Stimulated activated CD4-positive, alpha-beta T cell treated with anti-CD3 and anti-CD28 coated beads, Interleukin-12 subunit alpha, Interleukin-12 subunit beta, amount 100 ng/mL, for 4 hours (primary cell): ENCODE results near the gene RIOX2.
"Not testable (repeated sequence)": the region's sequence is repeated elsewhere in the genome, so short reads cannot be mapped to it uniquely, and the experiment has no call there.

Source experiments
- DNase-seq: peaks from one replicate; pipeline ENCODE4 v3.0.0-alpha.2; 2020

The RIOX2 gene

DNA sequence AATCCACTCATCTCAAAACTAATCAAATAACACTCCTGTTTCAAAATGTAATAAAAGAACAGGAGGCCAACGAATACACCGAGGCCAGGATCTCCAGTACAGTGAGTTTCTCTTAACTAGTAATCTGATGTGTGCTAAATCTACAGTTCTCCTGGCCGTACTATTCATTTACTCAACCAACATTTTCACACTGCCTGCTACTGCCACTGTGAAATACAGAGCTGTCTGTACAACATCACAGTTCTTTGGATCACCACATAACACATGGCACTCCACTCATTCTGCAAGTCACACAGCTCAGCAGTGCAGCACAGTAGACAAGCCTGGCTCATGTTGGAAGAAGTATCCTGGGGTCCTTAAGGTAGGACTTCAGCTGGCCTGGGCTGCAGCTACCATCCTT is 21.9 kb downstream of the RIOX2 start:
- DNase-seq = no peak

DNA sequence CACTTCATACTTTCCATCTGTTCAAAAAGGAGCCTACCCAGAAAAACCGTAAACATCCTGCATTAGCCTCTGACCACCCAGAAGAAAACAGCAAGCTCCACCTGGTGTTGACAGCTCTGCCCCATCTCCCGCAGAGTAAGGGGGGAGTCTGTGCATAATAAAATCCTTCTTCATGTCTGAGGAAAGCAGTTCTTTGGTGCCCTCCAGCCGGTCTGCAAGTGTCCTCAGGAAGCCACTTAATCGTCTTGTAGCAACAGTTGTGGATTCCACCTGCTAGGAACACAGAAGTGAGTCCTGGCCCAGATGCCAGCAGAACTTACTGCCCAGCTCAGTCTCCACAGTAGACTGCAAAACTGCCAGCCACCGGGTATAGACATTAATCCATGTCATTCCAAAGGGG is 22.5 kb downstream of the RIOX2 start:
- DNase-seq = no peak

DNA sequence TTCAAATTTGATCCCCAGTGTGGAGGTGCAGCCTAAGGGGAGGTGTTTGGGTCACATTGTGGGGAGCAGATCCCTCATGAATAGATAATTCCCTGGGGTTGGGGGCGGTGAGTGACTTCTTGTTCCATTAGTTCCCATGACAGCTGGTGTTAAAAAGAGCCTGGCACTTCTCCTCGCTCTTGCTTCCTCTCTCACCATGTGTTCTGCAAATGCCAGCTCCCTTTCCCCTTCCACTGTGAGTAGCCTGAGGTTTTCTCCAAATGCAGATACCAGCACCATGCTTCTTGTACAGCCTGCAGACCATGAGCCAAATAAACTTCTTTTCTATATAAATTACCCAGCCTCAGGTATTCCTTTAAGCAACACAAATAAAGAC is 23.1 kb downstream of the RIOX2 start:
- no peak for DNase-seq

- no peak for DNase-seq
Observed at GRCh38 chr3:97948351-97949109, 23.7 kb downstream of the RIOX2 start.

GRCh38 chr3:97942801-97943546 is 29.3 kb downstream of the RIOX2 start:
- DNase-seq = no peak

DNA sequence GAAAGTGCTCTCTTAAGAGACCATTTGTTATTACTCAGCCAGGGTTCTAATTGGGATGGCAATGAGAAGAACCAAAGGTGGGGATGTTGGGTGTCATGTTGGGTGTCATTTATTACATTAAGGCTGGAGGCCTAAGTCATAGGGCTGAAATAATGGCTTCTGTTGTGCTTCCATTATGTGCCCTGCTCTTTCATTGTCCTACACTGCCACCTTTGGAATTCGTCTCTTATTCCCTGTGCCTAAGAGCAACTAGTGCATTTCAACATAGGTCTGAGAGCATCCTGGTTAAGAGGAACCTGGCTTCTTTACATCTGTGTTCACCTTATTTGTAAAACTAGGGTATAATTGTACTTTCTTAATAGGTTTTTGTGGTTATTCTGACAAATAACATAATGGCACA is 32.2 kb downstream of the RIOX2 start:
- no peak for DNase-seq

- no peak for DNase-seq
Observed at GRCh38 chr3:97939401-97939800, 32.8 kb downstream of the RIOX2 start.

- DNase-seq = no peak
Observed at GRCh38 chr3:97938444-97938843, 33.8 kb downstream of the RIOX2 start.

GRCh38 chr3:97937205-97937604 is 35.0 kb downstream of the RIOX2 start:
- no peak for DNase-seq

DNA sequence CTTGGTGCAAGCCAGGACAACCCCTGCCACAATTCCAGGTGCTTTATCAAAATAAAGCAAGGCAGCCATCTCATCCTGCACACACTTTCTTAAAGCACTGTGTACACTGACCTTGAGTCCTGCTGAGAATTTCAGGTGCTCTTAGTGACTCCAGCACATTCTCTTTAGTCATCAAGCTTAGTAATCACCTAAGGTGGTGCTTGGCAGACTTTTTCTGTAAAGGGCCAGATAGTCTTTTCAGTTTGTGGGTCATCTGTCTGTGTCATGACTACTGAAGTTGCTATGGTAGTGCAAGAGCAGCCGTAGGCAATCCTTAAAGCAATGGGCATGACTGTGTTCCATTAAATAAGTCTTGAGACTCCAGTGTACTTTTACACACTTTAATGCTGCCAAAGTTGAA is 36.4 kb downstream of the RIOX2 start:
- no peak for DNase-seq

- no peak for DNase-seq
Observed at GRCh38 chr3:97934980-97935695, 37.1 kb downstream of the RIOX2 start.

GRCh38 chr3:97932387-97932801 is 39.8 kb downstream of the RIOX2 start:
- DNase-seq = no peak

- no peak for DNase-seq
Observed at GRCh38 chr3:97931218-97931617, 41.0 kb downstream of the RIOX2 start.

GRCh38 chr3:97930018-97930417 is 42.2 kb downstream of the RIOX2 start:
- DNase-seq = no peak

GRCh38 chr3:97928986-97929385 is 43.2 kb downstream of the RIOX2 start:
- DNase-seq = no peak

DNA sequence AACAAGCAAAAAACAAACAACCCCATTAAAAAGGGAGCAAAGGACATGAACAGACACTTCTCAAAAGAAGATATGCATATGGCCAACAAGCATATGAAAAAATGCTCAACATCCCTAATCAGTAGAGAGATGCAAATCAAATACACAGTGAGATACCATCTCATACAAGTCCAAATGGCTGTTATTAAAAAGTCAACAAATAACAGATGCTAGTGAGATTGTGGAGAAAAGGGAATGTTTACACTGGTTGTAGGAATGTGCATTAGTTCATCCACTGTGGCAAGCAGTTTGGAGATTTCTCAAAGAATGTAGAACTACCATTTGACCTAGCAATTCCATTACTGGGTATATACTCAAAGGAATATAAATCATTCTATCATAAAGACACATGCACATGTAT is 44.5 kb downstream of the RIOX2 start:
- no peak for DNase-seq

GRCh38 chr3:97917813-97918536 is 54.3 kb downstream of the RIOX2 start:
- DNase-seq = no peak

DNA sequence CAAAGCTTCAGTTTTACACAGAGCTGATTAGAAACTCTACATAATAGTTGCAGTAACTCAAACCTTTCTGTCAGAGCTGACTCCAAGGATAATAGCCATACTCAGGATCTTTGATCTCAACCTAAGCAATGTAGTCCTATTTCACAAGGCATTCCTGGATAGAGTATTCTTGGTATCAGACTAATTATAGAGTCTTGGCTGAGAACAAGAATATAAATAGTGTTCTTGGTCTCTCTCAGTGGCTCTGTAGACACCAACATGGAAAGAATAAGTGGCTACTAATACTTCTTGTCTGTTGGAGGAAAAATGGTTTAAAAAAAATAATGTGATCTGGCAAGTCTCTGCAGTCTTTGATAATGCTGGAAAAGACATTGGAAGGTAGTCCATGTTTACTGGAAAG is 55.7 kb downstream of the RIOX2 start:
- DNase-seq = no peak

GRCh38 chr3:97914388-97914787 is 57.8 kb downstream of the RIOX2 start:
- DNase-seq = no peak

DNA sequence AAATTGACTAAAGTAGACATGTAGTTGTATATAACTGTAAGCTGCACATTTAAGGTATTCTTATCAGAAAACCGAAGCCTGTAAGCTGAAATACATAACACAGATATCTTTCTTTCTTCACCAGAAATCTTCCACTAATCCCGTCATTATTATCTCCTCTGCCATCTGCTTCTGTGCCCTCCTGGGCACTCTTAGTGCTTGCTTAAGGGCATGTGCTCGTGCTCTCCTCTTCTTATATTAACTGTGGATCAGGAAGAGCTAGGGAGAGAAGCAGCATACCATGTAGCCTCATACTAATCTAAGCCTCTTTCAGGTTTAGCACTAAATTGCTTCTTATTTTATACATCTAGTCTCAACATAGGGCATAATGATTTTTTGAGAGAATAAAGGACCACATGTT is 60.8 kb downstream of the RIOX2 start:
- DNase-seq = no peak

GRCh38 chr3:97910931-97911351 is 61.3 kb downstream of the RIOX2 start:
- no peak for DNase-seq

- DNase-seq = not testable (repeated sequence)
Observed at GRCh38 chr3:97910236-97910831, 61.9 kb downstream of the RIOX2 start.

DNA sequence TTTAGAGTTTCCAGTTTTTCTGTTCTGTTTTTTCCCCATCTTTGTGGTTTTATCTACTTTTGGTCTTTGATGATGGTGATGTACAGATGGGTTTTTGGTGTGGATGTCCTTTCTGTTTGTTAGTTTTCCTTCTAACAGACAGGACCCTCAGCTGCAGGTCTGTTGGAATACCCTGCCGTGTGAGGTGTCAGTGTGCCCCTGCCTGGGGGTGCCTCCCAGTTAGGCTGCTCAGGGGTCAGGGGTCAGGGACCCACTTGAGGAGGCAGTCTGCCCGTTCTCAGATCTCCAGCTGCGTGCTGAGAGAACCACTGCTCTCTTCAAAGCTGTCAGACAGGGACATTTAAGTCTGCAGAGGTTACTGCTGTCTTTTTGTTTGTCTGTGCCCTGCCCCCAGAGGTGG is 62.4 kb downstream of the RIOX2 start:
- DNase-seq = not testable (repeated sequence)
